Measurements from ENCODE around the gene HBG2.
"Not testable (repeated sequence)": the region's sequence is repeated elsewhere in the genome, so short reads cannot be mapped to it uniquely, and the experiment has no call there.

Gene HBG2

DNA sequence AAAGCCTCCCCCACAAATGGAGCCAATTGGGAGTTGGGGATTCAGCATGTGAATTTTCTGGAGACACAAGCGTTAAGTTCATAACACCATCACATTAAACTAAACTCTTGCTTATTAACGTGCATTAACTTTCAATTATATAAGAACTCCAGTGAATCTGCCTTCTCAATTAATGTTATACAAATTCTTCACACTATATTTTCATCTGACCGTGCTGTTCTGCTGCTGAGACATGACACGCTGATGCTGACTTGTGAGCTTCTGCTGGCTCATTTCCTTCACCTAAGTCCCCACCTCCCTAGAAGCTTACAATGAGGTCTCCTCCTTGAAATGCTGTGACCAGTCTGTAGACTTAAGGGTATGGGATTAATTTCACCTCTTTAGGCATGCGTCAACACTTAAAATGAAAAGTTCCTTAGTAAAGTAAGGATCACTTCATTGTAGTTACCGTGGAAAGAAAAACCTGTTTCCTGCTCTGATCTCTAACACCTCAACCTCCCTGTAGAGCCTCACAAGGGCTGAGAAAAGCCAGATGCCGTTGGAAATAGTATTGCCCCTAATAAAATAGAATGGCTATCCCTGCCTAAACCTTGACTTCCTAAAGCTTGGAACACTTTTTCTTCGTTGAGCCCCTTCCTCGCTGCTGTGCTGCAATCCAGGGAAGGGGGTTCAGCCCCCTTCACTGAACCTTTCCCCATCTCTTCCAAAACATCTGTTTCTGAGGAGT lies 2.2 kb downstream of the HBG2 start:
- TF ChIP-seq FOXP2 (optimal IDR thresholded peaks at IDR 0.05; ENCODE audit: borderline replicate concordance, extremely low read depth, extremely low read length, insufficient read depth) (no peak), SIN3A (IDR thresholded peaks at IDR 0.05; ENCODE audit: borderline replicate concordance, insufficient read depth, low read length) (no peak), POLR2AphosphoS5 (IDR thresholded peaks at IDR 0.05; ENCODE audit: low read depth, low read length) (no peak), TAF1 (IDR thresholded peaks at IDR 0.05; ENCODE audit: borderline replicate concordance, insufficient read depth, low read length) (no peak)
- TF ChIP-seq, protein P1, sequence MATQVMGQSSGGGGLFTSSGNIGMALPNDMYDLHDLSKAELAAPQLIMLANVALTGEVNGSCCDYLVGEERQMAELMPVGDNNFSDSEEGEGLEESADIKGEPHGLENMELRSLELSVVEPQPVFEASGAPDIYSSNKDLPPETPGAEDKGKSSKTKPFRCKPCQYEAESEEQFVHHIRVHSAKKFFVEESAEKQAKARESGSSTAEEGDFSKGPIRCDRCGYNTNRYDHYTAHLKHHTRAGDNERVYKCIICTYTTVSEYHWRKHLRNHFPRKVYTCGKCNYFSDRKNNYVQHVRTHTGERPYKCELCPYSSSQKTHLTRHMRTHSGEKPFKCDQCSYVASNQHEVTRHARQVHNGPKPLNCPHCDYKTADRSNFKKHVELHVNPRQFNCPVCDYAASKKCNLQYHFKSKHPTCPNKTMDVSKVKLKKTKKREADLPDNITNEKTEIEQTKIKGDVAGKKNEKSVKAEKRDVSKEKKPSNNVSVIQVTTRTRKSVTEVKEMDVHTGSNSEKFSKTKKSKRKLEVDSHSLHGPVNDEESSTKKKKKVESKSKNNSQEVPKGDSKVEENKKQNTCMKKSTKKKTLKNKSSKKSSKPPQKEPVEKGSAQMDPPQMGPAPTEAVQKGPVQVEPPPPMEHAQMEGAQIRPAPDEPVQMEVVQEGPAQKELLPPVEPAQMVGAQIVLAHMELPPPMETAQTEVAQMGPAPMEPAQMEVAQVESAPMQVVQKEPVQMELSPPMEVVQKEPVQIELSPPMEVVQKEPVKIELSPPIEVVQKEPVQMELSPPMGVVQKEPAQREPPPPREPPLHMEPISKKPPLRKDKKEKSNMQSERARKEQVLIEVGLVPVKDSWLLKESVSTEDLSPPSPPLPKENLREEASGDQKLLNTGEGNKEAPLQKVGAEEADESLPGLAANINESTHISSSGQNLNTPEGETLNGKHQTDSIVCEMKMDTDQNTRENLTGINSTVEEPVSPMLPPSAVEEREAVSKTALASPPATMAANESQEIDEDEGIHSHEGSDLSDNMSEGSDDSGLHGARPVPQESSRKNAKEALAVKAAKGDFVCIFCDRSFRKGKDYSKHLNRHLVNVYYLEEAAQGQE (IDR thresholded peaks at IDR 0.05; ENCODE audit: insufficient read depth in 1 of 2, low read depth in 2 of 2, low read length in 2 of 2): no peak

DNA sequence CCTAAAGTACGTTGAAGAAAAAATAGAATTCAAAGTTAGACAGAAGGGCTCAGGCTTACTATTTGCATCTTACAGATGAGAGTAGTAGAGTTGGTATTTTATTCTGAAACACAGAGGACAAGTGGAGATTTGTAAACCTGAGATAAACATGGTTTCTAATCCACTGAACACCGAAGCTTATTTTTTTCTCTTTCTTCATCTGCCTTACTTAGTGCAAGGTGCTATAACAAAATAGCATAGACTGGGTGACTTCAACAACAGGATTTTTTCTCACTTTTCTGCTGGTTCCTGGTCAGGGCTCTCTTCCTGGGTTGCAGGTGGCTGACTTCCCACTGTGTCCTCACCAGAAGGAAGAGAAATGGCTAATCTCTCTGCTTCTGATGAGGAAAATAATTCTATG lies 2.8 kb downstream of the HBG2 start:
- TF ChIP-seq, protein P1 (IDR thresholded peaks at IDR 0.05; ENCODE audit: insufficient read depth in 1 of 2, low read depth in 2 of 2, low read length in 2 of 2): no peak
- TF ChIP-seq POLR2AphosphoS5 (IDR thresholded peaks at IDR 0.05; ENCODE audit: low read depth, low read length) (no peak), FOXP2 (optimal IDR thresholded peaks at IDR 0.05; ENCODE audit: borderline replicate concordance, extremely low read depth, extremely low read length, insufficient read depth) (no peak), TAF1 (IDR thresholded peaks at IDR 0.05; ENCODE audit: borderline replicate concordance, insufficient read depth, low read length) (no peak)

DNA sequence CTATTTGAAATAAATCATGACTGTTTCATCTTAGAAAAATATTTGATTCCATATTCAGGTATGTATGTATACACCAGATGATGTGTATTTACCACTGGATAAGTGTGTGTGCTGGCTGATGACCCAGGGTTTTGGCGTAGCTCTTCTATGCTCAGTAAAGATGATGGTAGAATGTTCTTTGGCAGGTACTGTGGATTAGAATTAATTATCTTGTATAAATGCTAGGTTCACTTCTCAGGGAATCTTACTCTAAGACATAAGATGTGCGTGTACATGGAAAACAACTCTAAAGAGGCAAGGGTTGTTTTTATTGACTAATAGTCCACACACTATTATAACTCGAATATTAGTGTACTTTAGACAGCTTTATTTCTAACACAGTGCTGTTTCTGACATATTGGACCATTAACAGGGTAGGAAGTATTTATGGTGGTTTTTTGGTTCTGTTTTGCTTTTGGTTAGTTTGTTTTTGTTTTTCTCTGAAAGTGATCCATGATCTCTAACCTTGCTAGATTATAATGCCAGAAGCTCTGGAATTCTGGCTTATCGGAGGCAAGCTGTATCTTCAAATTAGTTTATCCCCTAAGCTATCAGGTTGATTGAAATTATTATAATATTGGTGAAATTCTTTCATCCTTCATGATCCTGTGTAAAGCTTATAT lies 3.9 kb downstream of the HBG2 start:
- TF ChIP-seq, protein P1 (IDR thresholded peaks at IDR 0.05; ENCODE audit: insufficient read depth in 1 of 2, low read depth in 2 of 2, low read length in 2 of 2): no peak
- TF ChIP-seq POLR2AphosphoS5 (IDR thresholded peaks at IDR 0.05; ENCODE audit: low read depth, low read length): no peak
- no peak for TF ChIP-seq TAF1 (IDR thresholded peaks at IDR 0.05; ENCODE audit: borderline replicate concordance, insufficient read depth, low read length)
- TF ChIP-seq FOXP2 (optimal IDR thresholded peaks at IDR 0.05; ENCODE audit: borderline replicate concordance, extremely low read depth, extremely low read length, insufficient read depth): no peak
- TF ChIP-seq SIN3A (IDR thresholded peaks at IDR 0.05; ENCODE audit: borderline replicate concordance, insufficient read depth, low read length): no peak

DNA sequence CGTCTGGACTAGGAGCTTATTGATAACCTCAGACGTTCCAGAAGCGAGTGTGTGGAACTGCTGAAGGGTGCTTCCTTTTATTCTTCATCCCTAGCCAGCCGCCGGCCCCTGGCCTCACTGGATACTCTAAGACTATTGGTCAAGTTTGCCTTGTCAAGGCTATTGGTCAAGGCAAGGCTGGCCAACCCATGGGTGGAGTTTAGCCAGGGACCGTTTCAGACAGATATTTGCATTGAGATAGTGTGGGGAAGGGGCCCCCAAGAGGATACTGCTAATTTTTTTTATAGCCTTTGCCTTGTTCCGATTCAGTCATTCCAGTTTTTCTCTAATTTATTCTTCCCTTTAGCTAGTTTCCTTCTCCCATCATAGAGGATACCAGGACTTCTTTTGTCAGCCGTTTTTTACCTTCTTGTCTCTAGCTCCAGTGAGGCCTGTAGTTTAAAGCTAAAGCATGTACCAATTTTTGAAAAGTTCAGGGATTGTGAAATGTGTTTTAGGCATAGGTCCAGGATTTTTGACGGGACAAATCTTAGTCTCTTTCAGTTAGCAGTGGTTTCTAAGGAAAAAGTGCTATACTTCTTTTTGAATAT lies 4.7 kb downstream of the HBG2 start, which contains the start of gene HBG1:
TSS of gene HBG1 (minus strand) at position 51 of the 590 bp plus-strand sequence. CDS start 53 bp downstream, outside the sequence.
- TF ChIP-seq, protein P1 (IDR thresholded peaks at IDR 0.05; ENCODE audit: insufficient read depth in 1 of 2, low read depth in 2 of 2, low read length in 2 of 2): not testable (repeated sequence)
- TF ChIP-seq SIN3A (IDR thresholded peaks at IDR 0.05; ENCODE audit: borderline replicate concordance, insufficient read depth, low read length); POLR2AphosphoS5 (IDR thresholded peaks at IDR 0.05; ENCODE audit: low read depth, low read length): not testable (repeated sequence)

All from PFSK-1 (cell line).